Panc1 (cell line): ENCODE results near the gene EXOC5. TPM values are rescaled to one million over a fixed set of nuclear protein-coding genes. Genes with fewer than 3 reads are reported as not detected.

Experiments used
- ATAC-seq: fragments of 200-7000 bp; cut with Tn5 transposase; 2 replicates; pipeline ENCODE4 v1.9.1; 2020; ENCODE audit warnings: mild to moderate bottlenecking, moderate library complexity
- BruUV-seq: library from RNA; stranded (reverse); fragments of 400-500 nt; replicated peaks from 2 replicates; lab custom pipeline; 2021; lab: Mats Ljungman, UMichigan
- CTCF ChIA-PET: fragments of 300-600 bp; sonication (Branson Sonifier 250); formaldehyde crosslinking; loops from one replicate; lab custom pipeline; 2022; ENCODE audit warnings: antibody characterized with exemption; lab: Charles Lee
- POLR2A ChIA-PET: fragments of 300-600 bp; sonication (Branson Sonifier 250); formaldehyde crosslinking; loops from one replicate; lab custom pipeline; 2022; ENCODE audit warnings: antibody characterized with exemption; lab: Charles Lee
- DNase-seq: peaks from one replicate; pipeline ENCODE4 v3.0.0-alpha.2; 2010; ENCODE audit warnings: low read depth, low spot score
- H3K27ac ChIP-seq: 2 replicates; pipeline ENCODE4 v1.5.1; 2011; ENCODE audit warnings: mild to moderate bottlenecking, low read length, inconsistent platforms
- H3K27me3 ChIP-seq: fragments of 200-500 bp; sonication (Bioruptor generic); 2 replicates; pipeline ENCODE4 v1.6.0; 2014; ENCODE audit warnings: low read length, inconsistent platforms; ENCODE audit not compliant: control insufficient read depth, insufficient read depth
- H3K36me3 ChIP-seq: fragments of 200-500 bp; sonication (Bioruptor generic); 2 replicates; pipeline ENCODE4 v1.5.1; 2014; ENCODE audit warnings: inconsistent platforms, mild to moderate bottlenecking, low read length, moderate library complexity; ENCODE audit not compliant: control insufficient read depth, insufficient read depth
- H3K4me1 ChIP-seq: 2 replicates; pipeline ENCODE4 v1.5.1; 2011; ENCODE audit warnings: inconsistent platforms, mild to moderate bottlenecking, low read length, moderate library complexity; ENCODE audit not compliant: control insufficient read depth, insufficient read depth
- H3K4me3 ChIP-seq, 2 experiments: 2 replicates each; pipeline ENCODE4 v1.5.1; 2011 to 2012; ENCODE audit warnings: low read depth in 2 of 2, low read length in 2 of 2, mild to moderate bottlenecking in 2 of 2, inconsistent platforms in 1 of 2, moderate library complexity in 1 of 2
- H3K9me3 ChIP-seq: fragments of 200-500 bp; sonication (Bioruptor generic); 2 replicates; pipeline ENCODE4 v1.5.1; 2014; ENCODE audit warnings: low read depth, mild to moderate bottlenecking, inconsistent platforms, low read length, moderate library complexity; ENCODE audit not compliant: control insufficient read depth, insufficient read depth
- CTCF ChIP-seq: fragments of 450-650 bp; IDR thresholded peaks from 2 replicates; pipeline ENCODE4 v1.5.1; 2017; ENCODE audit warnings: mild to moderate bottlenecking
- POLR2AphosphoS5 ChIP-seq: IDR thresholded peaks from 2 replicates; pipeline ENCODE4 v1.6.1; 2012; ENCODE audit warnings: mild to moderate bottlenecking, low read depth, low read length, moderate library complexity
- REST ChIP-seq, 2 experiments: IDR thresholded peaks; 2 replicates each; pipeline ENCODE4 v1.6.1; 2011 to 2012; ENCODE audit warnings: low read depth in 2 of 2, control low read depth in 1 of 2, low read length in 1 of 2, mild to moderate bottlenecking in 1 of 2, moderate library complexity in 1 of 2; ENCODE audit not compliant: insufficient read depth in 1 of 2
- SIN3A ChIP-seq: IDR thresholded peaks from 2 replicates; pipeline ENCODE4 v1.6.1; 2012; ENCODE audit warnings: low read depth, mild to moderate bottlenecking, low read length, moderate library complexity, borderline replicate concordance; ENCODE audit not compliant: insufficient read depth
- TCF7L2 ChIP-seq: IDR thresholded peaks from 2 replicates; pipeline ENCODE4 v1.6.1; 2011; ENCODE audit warnings: mild to moderate bottlenecking, low read depth, low read length, inconsistent platforms
- in situ Hi-C: cut with HindIII; loops from 2 replicates; pipeline ENCODE4 v1.10.0; 2016; ENCODE audit warnings: low sequenced_read_pairs, low pct_unique_long_range_greater_than_20kb
- intact Hi-C: fragments of 100-400 bp; cut with micrococcal nuclease; formaldehyde crosslinking; loops from one replicate; pipeline ENCODE4 v1.10.0; 2022; ENCODE audit not compliant: unreplicated experiment
- total RNA-seq: library from RNA; stranded (reverse); gene quantifications from one replicate; pipeline ENCODE4 v1.2.1, GENCODE V29; 2021; ENCODE audit not compliant: unreplicated experiment

Gene EXOC5
- total RNA-seq, 1 experiment from 2014 or later: 57.6 TPM

DNA sequence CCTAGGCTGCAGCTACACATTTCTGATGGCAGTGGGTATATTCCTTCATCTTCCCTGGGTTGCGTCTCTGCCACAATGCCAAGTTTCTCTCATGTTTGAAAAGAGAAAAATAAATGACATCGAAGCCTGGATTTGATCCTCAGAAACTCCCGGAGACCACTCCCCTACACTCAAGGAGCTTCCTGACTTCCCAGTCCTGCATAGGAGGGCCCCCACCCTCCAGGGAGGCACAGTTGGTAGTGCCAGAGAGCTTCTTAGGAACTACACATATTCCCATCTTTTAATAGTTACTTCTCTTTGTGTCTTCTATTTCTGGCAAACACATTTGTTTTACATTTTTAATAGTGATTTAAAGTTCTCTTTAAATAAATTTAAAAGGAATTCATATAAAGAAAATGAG, 30.8 kb upstream of the EXOC5 start:
- BruUV-seq: no TSS peak
- CTCF ChIA-PET: no interaction called here
- TF ChIP-seq REST (IDR thresholded peaks at IDR 0.05; ENCODE audit: insufficient read depth in 1 of 2, low read depth in 2 of 2, low read length in 1 of 2) (no peak), TCF7L2 (no peak), SIN3A (no peak), CTCF (no peak), POLR2AphosphoS5 (no peak)
- no peaks in the 10 kb centered on the region for H3K4me1 ChIP-seq
- H3K27ac ChIP-seq: no peak overlapping the region
- ATAC-seq (no peak), DNase-seq (no peak)
- in situ Hi-C loops (no loop called here), intact Hi-C loops (no loop called here)
- no peaks in the 10 kb centered on the region for H3K27me3 ChIP-seq
- POLR2A ChIA-PET: no interaction called here
- H3K9me3 ChIP-seq: no peaks in the 10 kb centered on the region
- no peaks in the 10 kb centered on the region; the same call in 1 of the 2 replicates for H3K36me3 ChIP-seq
- no peak overlapping the region for H3K4me3 ChIP-seq

- POLR2A ChIA-PET: no interaction called here
- Histone ChIP-seq H3K36me3 (no peaks in the 10 kb centered on the region; the same call in 1 of the 2 replicates), H3K4me1 (no peaks in the 10 kb centered on the region), H3K9me3 (no peaks in the 10 kb centered on the region), H3K27me3 (no peaks in the 10 kb centered on the region), H3K4me3 (no peak overlapping the region), H3K27ac (no peak overlapping the region)
- CTCF ChIA-PET: no interaction called here
- TF ChIP-seq REST (IDR thresholded peaks at IDR 0.05; ENCODE audit: insufficient read depth in 1 of 2, low read depth in 2 of 2, low read length in 1 of 2): no peak
- TF ChIP-seq CTCF: no peak
- no peak for TF ChIP-seq TCF7L2
- TF ChIP-seq POLR2AphosphoS5: no peak
- TF ChIP-seq SIN3A: no peak
- intact Hi-C loops: no loop called here
- ATAC-seq (no peak), DNase-seq (no peak)
- no TSS peak for BruUV-seq
- in situ Hi-C loops: no loop called here
Measured at GRCh38 chr14:57297852-57298251, 29.1 kb upstream of the EXOC5 start.
